B cell (primary cell): ENCODE results near the gene EYS. TPM values are rescaled to one million over a fixed set of nuclear protein-coding genes. Genes with fewer than 3 reads are reported as not detected.

Source experiments
- ATAC-seq: fragments of 200-7000 bp; cut with Tn5 transposase; one replicate; pipeline ENCODE4 v1.10.0; 2021; ENCODE audit warnings: low read depth, mild to moderate bottlenecking, moderate number of reproducible peaks, moderate library complexity
- CTCF ChIA-PET: fragments of 350-600 bp; sonication (Branson Sonifier 250); formaldehyde crosslinking; loops from one replicate; lab custom pipeline; 2021; ENCODE audit warnings: antibody characterized with exemption, inconsistent platforms; lab: Charles Lee
- POLR2A ChIA-PET: fragments of 350-600 bp; sonication (Branson Sonifier 250); formaldehyde crosslinking; loops from one replicate; lab custom pipeline; 2021; ENCODE audit warnings: antibody characterized with exemption; lab: Charles Lee
- DNase-seq: peaks from one replicate; pipeline ENCODE4 v3.0.0; 2013
- H2AFZ ChIP-seq: 2 replicates; pipeline ENCODE4 v1.6.1; 2012; ENCODE audit warnings: mild to moderate bottlenecking, low read depth, low read length; ENCODE audit not compliant: insufficient read depth, poor library complexity, severe bottlenecking
- H3K27ac ChIP-seq, 2 donors: 1 replicate in 1 of 2; 2 replicates in 1 of 2; pipeline ENCODE4 v1.5.1; 2012 to 2013; ENCODE audit warnings: low read length in 2 of 2, mild to moderate bottlenecking in 2 of 2, moderate library complexity in 1 of 2
- H3K27me3 ChIP-seq, 4 experiments: fragments of 200-600 bp in 1 of 4; sonication (generic) in 1 of 4; replicated peaks in 1 of 4; 1 replicate in 2 of 4; 2 replicates in 2 of 4; pipeline versions ENCODE4 v1.6.1 to v1.7.0; 2013 to 2016; ENCODE audit warnings: low read length in 3 of 4, mild to moderate bottlenecking in 2 of 4, mixed read lengths in 1 of 4, moderate library complexity in 1 of 4; ENCODE audit not compliant: insufficient read depth in 4 of 4, control insufficient read depth in 3 of 4; ENCODE audit errors: control extremely low read depth in 1 of 4
- H3K36me3 ChIP-seq, 2 experiments: replicated peaks in 1 of 2; 1 replicate in 1 of 2; 2 replicates in 1 of 2; pipeline versions ENCODE4 v1.6.1 to v1.7.1; 2013; ENCODE audit warnings: low read length in 1 of 2; ENCODE audit not compliant: insufficient read depth in 2 of 2, control insufficient read depth in 1 of 2; ENCODE audit errors: control extremely low read depth in 1 of 2, extremely low read depth in 1 of 2
- H3K4me1 ChIP-seq, 2 donors: fragments of 200-600 bp in 1 of 2; sonication (generic) in 1 of 2; 1 replicate in 1 of 2; 2 replicates in 1 of 2; pipeline versions ENCODE4 v1.5.1 to v1.6.1; 2013 to 2017; ENCODE audit warnings: low read length in 2 of 2; ENCODE audit not compliant: control insufficient read depth in 2 of 2, insufficient read depth in 2 of 2
- H3K4me2 ChIP-seq: replicated peaks from 2 replicates; pipeline ENCODE3; 2012; ENCODE audit warnings: mild to moderate bottlenecking, low read depth, low read length; ENCODE audit not compliant: poor library complexity, severe bottlenecking
- H3K4me3 ChIP-seq, 5 experiments: fragments of 200-600 bp in 1 of 5; sonication (generic) in 1 of 5; 1 replicate in 3 of 5; 2 replicates in 2 of 5; pipeline versions ENCODE4 v1.5.1 to v1.7.0; 2011 to 2016; ENCODE audit warnings: low read length in 4 of 5, mild to moderate bottlenecking in 4 of 5, low read depth in 2 of 5, control low read depth in 1 of 5, moderate library complexity in 1 of 5; ENCODE audit not compliant: insufficient read depth in 1 of 5; ENCODE audit errors: control extremely low read depth in 1 of 5, extremely low read depth in 1 of 5
- H3K79me2 ChIP-seq: fragments of 200-600 bp; sonication (generic); one replicate; pipeline ENCODE4 v1.6.0; 2016; ENCODE audit warnings: low read length; ENCODE audit not compliant: control insufficient read depth, insufficient read depth
- H3K9ac ChIP-seq: fragments of 200-600 bp; sonication (generic); 2 replicates; pipeline ENCODE4 v1.6.1; 2017; ENCODE audit warnings: mild to moderate bottlenecking, low read length, moderate library complexity
- H3K9me3 ChIP-seq, 3 donors: one replicate each; pipeline versions ENCODE4 v1.6.1 to v1.7.1; 2013; ENCODE audit warnings: low read length in 2 of 3; ENCODE audit not compliant: control insufficient read depth in 2 of 3, insufficient read depth in 1 of 3; ENCODE audit errors: control extremely low read depth in 1 of 3
- H4K20me1 ChIP-seq: 2 replicates; pipeline ENCODE4 v1.6.0; 2012; ENCODE audit warnings: mild to moderate bottlenecking, low read length; ENCODE audit not compliant: insufficient read depth, control insufficient read depth, poor library complexity, severe bottlenecking
- H3K27ac Mint-ChIP-seq: one replicate; pipeline ENCODE4 v1.8.0; 2021; ENCODE audit warnings: mixed read lengths
- H3K27me3 Mint-ChIP-seq: one replicate; pipeline ENCODE4 v1.8.0; 2021; ENCODE audit warnings: mixed read lengths
- H3K4me1 Mint-ChIP-seq: one replicate; pipeline ENCODE4 v1.8.0; 2021; ENCODE audit warnings: mixed read lengths
- H3K4me3 Mint-ChIP-seq: one replicate; pipeline ENCODE4 v1.8.0; 2021; ENCODE audit warnings: mixed read lengths
- H3K9me3 Mint-ChIP-seq: one replicate; pipeline ENCODE4 v1.8.0; 2022; ENCODE audit warnings: mixed read lengths; ENCODE audit not compliant: insufficient read depth
- CTCF ChIP-seq: fragments of 200-600 bp; IDR thresholded peaks from one replicate; pipeline ENCODE4 v1.8.0; 2022; ENCODE audit warnings: antibody characterized with exemption, mild to moderate bottlenecking
- EZH2 ChIP-seq: IDR thresholded peaks from 2 replicates; pipeline ENCODE4 v1.6.1; 2012; ENCODE audit warnings: borderline replicate concordance, low read depth, mild to moderate bottlenecking, moderate library complexity, low read length; ENCODE audit not compliant: insufficient read depth, poor library complexity, severe bottlenecking
- WGBS: methylation state at CpG from one replicate; pipeline ENCODE4 v1.1.5; 2013; ENCODE audit warnings: missing lambda C conversion rate; ENCODE audit not compliant: insufficient coverage; 5-methylcytosine and 5-hydroxymethylcytosine counted together
- intact Hi-C: fragments of 100-400 bp; cut with micrococcal nuclease; formaldehyde crosslinking; loops from one replicate; pipeline ENCODE4 v1.10.0; 2022
- polyA plus RNA-seq: library from polyadenylated mRNA; depleted of rRNA; stranded (reverse); fragments of >200 nt; gene quantifications from 2 replicates; pipeline ENCODE4 v1.2.3, GENCODE V29; 2012
- total RNA-seq, 2 donors: library from RNA; stranded (reverse); fragments of 120-200 nt in 1 of 2; gene quantifications; 1 replicate in 1 of 2; 2 replicates in 1 of 2; pipeline versions ENCODE4 v1.2.3 to v1.2.4, GENCODE V29; 2013 to 2022

EYS gene
- total and polyA plus RNA-seq, 2 donors (not counting 1 experiment from before 2014, with no cell fraction given) = not detected

- no peak overlapping the region for H3K4me3 Mint-ChIP-seq
- ChIA-PET CTCF (no interaction called here), POLR2A (no interaction called here)
- intact Hi-C loops = no loop called here
- peaks cover 2% of the 10 kb centered on the region for H3K9me3 Mint-ChIP-seq
- no CpG with 5 or more reads among the region's 1 CpG for WGBS
- H4K20me1 ChIP-seq = no peaks in the 10 kb centered on the region
- no peaks in the 10 kb centered on the region for H3K79me2 ChIP-seq
- TF ChIP-seq CTCF (no peak), EZH2 (no peak)
- no peak overlapping the region for H3K4me2 ChIP-seq
- H3K36me3 ChIP-seq = no peaks in the 10 kb centered on the region
- no peaks in the 10 kb centered on the region for H3K4me1 Mint-ChIP-seq
- no peak overlapping the region for H3K9ac ChIP-seq
- no peak overlapping the region for H3K27ac Mint-ChIP-seq
- ATAC-seq (no peak), DNase-seq (no peak)
- no peaks in the 10 kb centered on the region for H3K4me1 ChIP-seq
- no peak overlapping the region for H2AFZ ChIP-seq
- no peak overlapping the region for H3K27ac ChIP-seq
- H3K27me3 ChIP-seq = no peaks in the 10 kb centered on the region
- no peak overlapping the region for H3K4me3 ChIP-seq
- H3K27me3 Mint-ChIP-seq = no peaks in the 10 kb centered on the region
- H3K9me3 ChIP-seq = no peaks in the 10 kb centered on the region
Measured at GRCh38 chr6:64428186-64428585, 1278.8 kb downstream of the EYS start.

- intact Hi-C loops = no loop called here
- no peaks in the 10 kb centered on the region for H3K27me3 ChIP-seq
Measured at GRCh38 chr6:64415926-64416325, 1291.1 kb downstream of the EYS start.

More at GRCh38 chr6:64415926-64416325, 1291.1 kb downstream of the EYS start:
- no peak for ATAC-seq
- no peak for TF ChIP-seq EZH2
- TF ChIP-seq CTCF = no peak
- Histone ChIP-seq H3K9ac (no peak overlapping the region), H3K4me3 (no peak overlapping the region), H3K4me1 (no peaks in the 10 kb centered on the region), H3K9me3 (peaks cover 0 to 7% (median 0%) of the 10 kb centered on the region in 3 donors), H3K27ac (no peak overlapping the region), H2AFZ (no peak overlapping the region), H3K36me3 (no peaks in the 10 kb centered on the region), H4K20me1 (no peaks in the 10 kb centered on the region), H3K4me2 (no peak overlapping the region), H3K79me2 (no peaks in the 10 kb centered on the region)
- DNase-seq = no peak
- H3K27me3 Mint-ChIP-seq = no peaks in the 10 kb centered on the region
- ChIA-PET POLR2A (no interaction called here), CTCF (no interaction called here)
- WGBS = 75% methylated on average over 1 of the region's 2 CpGs
- no peak overlapping the region for H3K4me3 Mint-ChIP-seq
- H3K9me3 Mint-ChIP-seq = peaks cover 3% of the 10 kb centered on the region
- no peak overlapping the region for H3K27ac Mint-ChIP-seq
- H3K4me1 Mint-ChIP-seq = no peaks in the 10 kb centered on the region
